Measurements from ENCODE around the gene ORC3. TPM values are rescaled to one million over a fixed set of nuclear protein-coding genes. Genes with fewer than 3 reads are reported as not detected.

The ORC3 gene
- total RNA-seq, 1 experiment from 2014 or later = 25.7 TPM

- H3K36me3 ChIP-seq (ENCODE audit: low read depth, low read length) = peaks cover 8% of the 10 kb centered on the region; the same call in 1 of the 2 replicates
- no peaks in the 10 kb centered on the region for H3K9me3 ChIP-seq (ENCODE audit: low read length)
- no peaks in the 10 kb centered on the region for H4K20me1 ChIP-seq (ENCODE audit: low read length)
- ATAC-seq = no peak
- H3K4me1 ChIP-seq (ENCODE audit: insufficient read depth, low read length) = peaks cover 18% of the 10 kb centered on the region
- ChIA-PET POLR2A (ENCODE audit: unreplicated experiment) (no interaction called here), CTCF (no interaction called here)
- no peak overlapping the region for H2AFZ ChIP-seq (ENCODE audit: low read length)
- peaks cover 82% of the 10 kb centered on the region for H3K79me2 ChIP-seq (ENCODE audit: low read length)
- no peak overlapping the region for H3K4me2 ChIP-seq (ENCODE audit: low read length)
- TF ChIP-seq EZH2 (IDR thresholded peaks at IDR 0.05; ENCODE audit: low read length, unreplicated experiment) (no peak), EZH2phosphoT487 (IDR thresholded peaks at IDR 0.05; ENCODE audit: borderline replicate concordance, low read length) (no peak)
- TF ChIP-seq, protein P1, sequence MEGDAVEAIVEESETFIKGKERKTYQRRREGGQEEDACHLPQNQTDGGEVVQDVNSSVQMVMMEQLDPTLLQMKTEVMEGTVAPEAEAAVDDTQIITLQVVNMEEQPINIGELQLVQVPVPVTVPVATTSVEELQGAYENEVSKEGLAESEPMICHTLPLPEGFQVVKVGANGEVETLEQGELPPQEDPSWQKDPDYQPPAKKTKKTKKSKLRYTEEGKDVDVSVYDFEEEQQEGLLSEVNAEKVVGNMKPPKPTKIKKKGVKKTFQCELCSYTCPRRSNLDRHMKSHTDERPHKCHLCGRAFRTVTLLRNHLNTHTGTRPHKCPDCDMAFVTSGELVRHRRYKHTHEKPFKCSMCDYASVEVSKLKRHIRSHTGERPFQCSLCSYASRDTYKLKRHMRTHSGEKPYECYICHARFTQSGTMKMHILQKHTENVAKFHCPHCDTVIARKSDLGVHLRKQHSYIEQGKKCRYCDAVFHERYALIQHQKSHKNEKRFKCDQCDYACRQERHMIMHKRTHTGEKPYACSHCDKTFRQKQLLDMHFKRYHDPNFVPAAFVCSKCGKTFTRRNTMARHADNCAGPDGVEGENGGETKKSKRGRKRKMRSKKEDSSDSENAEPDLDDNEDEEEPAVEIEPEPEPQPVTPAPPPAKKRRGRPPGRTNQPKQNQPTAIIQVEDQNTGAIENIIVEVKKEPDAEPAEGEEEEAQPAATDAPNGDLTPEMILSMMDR (conservative IDR thresholded peaks at IDR 0.05; ENCODE audit: low read depth, low read length) = no peak
- no peak overlapping the region for H3K9ac ChIP-seq (ENCODE audit: low read length)
- BruUV-seq (replicated peaks) = no TSS peak
- H3K9me2 ChIP-seq (replicated peaks; ENCODE audit: low read length) = no peaks in the 10 kb centered on the region
- no peak for DNase-seq
- intact Hi-C loops (cut with micrococcal nuclease) = no loop called here
- no peaks in the 10 kb centered on the region for H3F3A ChIP-seq (ENCODE audit: low read length, unreplicated experiment)
- H3K27ac ChIP-seq (ENCODE audit: low read length) = no peak overlapping the region
- H3K4me3 ChIP-seq (ENCODE audit: low read length) = no peak overlapping the region
- no peaks in the 10 kb centered on the region for H3K27me3 ChIP-seq (ENCODE audit: low read length)
Measured at GRCh38 chr6:87586371-87587077, 3.4 kb upstream of the ORC3 start.

DNA sequence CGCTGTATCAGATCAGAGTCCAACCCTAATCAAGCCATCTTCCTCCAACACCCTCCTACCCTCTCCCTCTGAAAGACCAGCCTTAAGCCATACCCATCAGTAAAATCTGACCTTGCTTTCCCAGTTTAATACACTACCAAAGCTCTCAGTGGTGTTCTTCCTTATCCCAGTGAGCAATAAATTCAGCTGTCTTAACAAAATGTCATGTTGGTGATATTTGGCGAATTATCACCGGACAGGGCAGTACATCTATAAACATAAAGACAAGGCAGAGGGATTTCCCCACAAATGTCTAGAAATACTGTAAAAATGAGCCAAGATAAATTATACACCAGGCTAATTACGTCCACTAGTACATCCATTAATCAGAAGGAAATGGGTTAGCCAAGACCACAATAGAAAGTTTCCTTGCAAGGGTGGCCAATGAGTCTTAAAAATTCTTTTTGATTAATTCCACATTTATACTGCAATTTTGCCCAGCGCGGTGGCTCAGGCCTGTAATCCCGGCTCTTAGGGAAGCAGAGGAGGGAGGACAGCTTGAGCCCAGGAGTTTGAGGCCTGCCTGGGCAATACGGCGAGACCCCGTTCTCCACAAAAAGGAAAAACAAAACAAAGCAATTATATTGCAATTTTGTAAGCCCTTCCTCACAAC, 1.1 kb upstream of the ORC3 start:
- peak overlapping the region; percentile 94 for H3K9ac ChIP-seq (ENCODE audit: low read length)
- H3K79me2 ChIP-seq (ENCODE audit: low read length) = peaks cover 89% of the 10 kb centered on the region
- H4K20me1 ChIP-seq (ENCODE audit: low read length) = no peaks in the 10 kb centered on the region
- intact Hi-C loops (cut with micrococcal nuclease) = no loop called here
- peak overlapping the region; percentile 96 for H3K4me3 ChIP-seq (ENCODE audit: low read length)
- H3F3A ChIP-seq (ENCODE audit: low read length, unreplicated experiment) = no peaks in the 10 kb centered on the region
- no peaks in the 10 kb centered on the region for H3K27me3 ChIP-seq (ENCODE audit: low read length)
- no peaks in the 10 kb centered on the region for H3K9me3 ChIP-seq (ENCODE audit: low read length)
- no peak overlapping the region for H3K27ac ChIP-seq (ENCODE audit: low read length)
- H3K4me2 ChIP-seq (ENCODE audit: low read length) = peak overlapping the region; percentile 92
- ATAC-seq = no peak
- no peak for DNase-seq
- no TSS peak for BruUV-seq (replicated peaks)
- H3K36me3 ChIP-seq (ENCODE audit: low read depth, low read length) = no peaks in the 10 kb centered on the region
- ChIA-PET CTCF (interaction anchor here (0.6 kb wide), 2 partner anchors 17 to 22 kb away, joined by 3 to 4 read pairs; no protein-coding TSS in a partner anchor), POLR2A (ENCODE audit: unreplicated experiment) (no interaction called here)
- no peak for TF ChIP-seq EZH2phosphoT487 (IDR thresholded peaks at IDR 0.05; ENCODE audit: borderline replicate concordance, low read length)
- TF ChIP-seq EZH2 (IDR thresholded peaks at IDR 0.05; ENCODE audit: low read length, unreplicated experiment) = no peak
- TF ChIP-seq, protein P1 (conservative IDR thresholded peaks at IDR 0.05; ENCODE audit: low read depth, low read length) = no peak
- peaks cover 21% of the 10 kb centered on the region for H3K4me1 ChIP-seq (ENCODE audit: insufficient read depth, low read length)
- peak overlapping the region; percentile 68; the same call in 1 of the 2 replicates for H2AFZ ChIP-seq (ENCODE audit: low read length)
- no peaks in the 10 kb centered on the region for H3K9me2 ChIP-seq (replicated peaks; ENCODE audit: low read length)

Measured in PC-3 (cell line).